B cell (primary cell): ENCODE measurements around the gene RFX4. TPM values are rescaled to one million over a fixed set of nuclear protein-coding genes. Genes with fewer than 3 reads are reported as not detected.

ENCODE experiments used
- ATAC-seq: fragments of 200-7000 bp; cut with Tn5 transposase; one replicate; pipeline ENCODE4 v1.10.0; 2021; ENCODE audit warnings: low read depth, mild to moderate bottlenecking, moderate number of reproducible peaks, moderate library complexity
- CTCF ChIA-PET: fragments of 350-600 bp; sonication (Branson Sonifier 250); formaldehyde crosslinking; loops from one replicate; lab custom pipeline; 2021; ENCODE audit warnings: antibody characterized with exemption, inconsistent platforms; lab: Charles Lee
- POLR2A ChIA-PET: fragments of 350-600 bp; sonication (Branson Sonifier 250); formaldehyde crosslinking; loops from one replicate; lab custom pipeline; 2021; ENCODE audit warnings: antibody characterized with exemption; lab: Charles Lee
- DNase-seq: peaks from one replicate; pipeline ENCODE4 v3.0.0; 2013
- H2AFZ ChIP-seq: 2 replicates; pipeline ENCODE4 v1.6.1; 2012; ENCODE audit warnings: mild to moderate bottlenecking, low read depth, low read length; ENCODE audit not compliant: insufficient read depth, poor library complexity, severe bottlenecking
- H3K27ac ChIP-seq, 2 donors: 1 replicate in 1 of 2; 2 replicates in 1 of 2; pipeline ENCODE4 v1.5.1; 2012 to 2013; ENCODE audit warnings: low read length in 2 of 2, mild to moderate bottlenecking in 2 of 2, moderate library complexity in 1 of 2
- H3K27me3 ChIP-seq, 4 experiments: fragments of 200-600 bp in 1 of 4; sonication (generic) in 1 of 4; replicated peaks in 1 of 4; 1 replicate in 2 of 4; 2 replicates in 2 of 4; pipeline versions ENCODE4 v1.6.1 to v1.7.0; 2013 to 2016; ENCODE audit warnings: low read length in 3 of 4, mild to moderate bottlenecking in 2 of 4, mixed read lengths in 1 of 4, moderate library complexity in 1 of 4; ENCODE audit not compliant: insufficient read depth in 4 of 4, control insufficient read depth in 3 of 4; ENCODE audit errors: control extremely low read depth in 1 of 4
- H3K36me3 ChIP-seq, 2 experiments: replicated peaks in 1 of 2; 1 replicate in 1 of 2; 2 replicates in 1 of 2; pipeline versions ENCODE4 v1.6.1 to v1.7.1; 2013; ENCODE audit warnings: low read length in 1 of 2; ENCODE audit not compliant: insufficient read depth in 2 of 2, control insufficient read depth in 1 of 2; ENCODE audit errors: control extremely low read depth in 1 of 2, extremely low read depth in 1 of 2
- H3K4me1 ChIP-seq, 2 donors: fragments of 200-600 bp in 1 of 2; sonication (generic) in 1 of 2; 1 replicate in 1 of 2; 2 replicates in 1 of 2; pipeline versions ENCODE4 v1.5.1 to v1.6.1; 2013 to 2017; ENCODE audit warnings: low read length in 2 of 2; ENCODE audit not compliant: control insufficient read depth in 2 of 2, insufficient read depth in 2 of 2
- H3K4me2 ChIP-seq: replicated peaks from 2 replicates; pipeline ENCODE3; 2012; ENCODE audit warnings: mild to moderate bottlenecking, low read depth, low read length; ENCODE audit not compliant: poor library complexity, severe bottlenecking
- H3K4me3 ChIP-seq, 5 experiments: fragments of 200-600 bp in 1 of 5; sonication (generic) in 1 of 5; 1 replicate in 3 of 5; 2 replicates in 2 of 5; pipeline versions ENCODE4 v1.5.1 to v1.7.0; 2011 to 2016; ENCODE audit warnings: low read length in 4 of 5, mild to moderate bottlenecking in 4 of 5, low read depth in 2 of 5, control low read depth in 1 of 5, moderate library complexity in 1 of 5; ENCODE audit not compliant: insufficient read depth in 1 of 5; ENCODE audit errors: control extremely low read depth in 1 of 5, extremely low read depth in 1 of 5
- H3K79me2 ChIP-seq: fragments of 200-600 bp; sonication (generic); one replicate; pipeline ENCODE4 v1.6.0; 2016; ENCODE audit warnings: low read length; ENCODE audit not compliant: control insufficient read depth, insufficient read depth
- H3K9ac ChIP-seq: fragments of 200-600 bp; sonication (generic); 2 replicates; pipeline ENCODE4 v1.6.1; 2017; ENCODE audit warnings: mild to moderate bottlenecking, low read length, moderate library complexity
- H3K9me3 ChIP-seq, 3 donors: one replicate each; pipeline versions ENCODE4 v1.6.1 to v1.7.1; 2013; ENCODE audit warnings: low read length in 2 of 3; ENCODE audit not compliant: control insufficient read depth in 2 of 3, insufficient read depth in 1 of 3; ENCODE audit errors: control extremely low read depth in 1 of 3
- H4K20me1 ChIP-seq: 2 replicates; pipeline ENCODE4 v1.6.0; 2012; ENCODE audit warnings: mild to moderate bottlenecking, low read length; ENCODE audit not compliant: insufficient read depth, control insufficient read depth, poor library complexity, severe bottlenecking
- H3K27ac Mint-ChIP-seq: one replicate; pipeline ENCODE4 v1.8.0; 2021; ENCODE audit warnings: mixed read lengths
- H3K27me3 Mint-ChIP-seq: one replicate; pipeline ENCODE4 v1.8.0; 2021; ENCODE audit warnings: mixed read lengths
- H3K4me1 Mint-ChIP-seq: one replicate; pipeline ENCODE4 v1.8.0; 2021; ENCODE audit warnings: mixed read lengths
- H3K4me3 Mint-ChIP-seq: one replicate; pipeline ENCODE4 v1.8.0; 2021; ENCODE audit warnings: mixed read lengths
- H3K9me3 Mint-ChIP-seq: one replicate; pipeline ENCODE4 v1.8.0; 2022; ENCODE audit warnings: mixed read lengths; ENCODE audit not compliant: insufficient read depth
- EZH2 ChIP-seq: IDR thresholded peaks from 2 replicates; pipeline ENCODE4 v1.6.1; 2012; ENCODE audit warnings: borderline replicate concordance, low read depth, mild to moderate bottlenecking, moderate library complexity, low read length; ENCODE audit not compliant: insufficient read depth, poor library complexity, severe bottlenecking
- WGBS: methylation state at CpG from one replicate; pipeline ENCODE4 v1.1.5; 2013; ENCODE audit warnings: missing lambda C conversion rate; ENCODE audit not compliant: insufficient coverage; 5-methylcytosine and 5-hydroxymethylcytosine counted together
- intact Hi-C: fragments of 100-400 bp; cut with micrococcal nuclease; formaldehyde crosslinking; loops from one replicate; pipeline ENCODE4 v1.10.0; 2022
- polyA plus RNA-seq: library from polyadenylated mRNA; depleted of rRNA; stranded (reverse); fragments of >200 nt; gene quantifications from 2 replicates; pipeline ENCODE4 v1.2.3, GENCODE V29; 2012
- total RNA-seq, 2 donors: library from RNA; stranded (reverse); fragments of 120-200 nt in 1 of 2; gene quantifications; 1 replicate in 1 of 2; 2 replicates in 1 of 2; pipeline versions ENCODE4 v1.2.3 to v1.2.4, GENCODE V29; 2013 to 2022
- TF ChIP-seq, protein P1 (sequence below): fragments of 200-600 bp; IDR thresholded peaks from one replicate; pipeline ENCODE4 v1.8.0; 2022; ENCODE audit warnings: antibody characterized with exemption, mild to moderate bottlenecking

RFX4 gene
- total and polyA plus RNA-seq, 2 donors (not counting 1 experiment from before 2014, with no cell fraction given) = not detected

DNA sequence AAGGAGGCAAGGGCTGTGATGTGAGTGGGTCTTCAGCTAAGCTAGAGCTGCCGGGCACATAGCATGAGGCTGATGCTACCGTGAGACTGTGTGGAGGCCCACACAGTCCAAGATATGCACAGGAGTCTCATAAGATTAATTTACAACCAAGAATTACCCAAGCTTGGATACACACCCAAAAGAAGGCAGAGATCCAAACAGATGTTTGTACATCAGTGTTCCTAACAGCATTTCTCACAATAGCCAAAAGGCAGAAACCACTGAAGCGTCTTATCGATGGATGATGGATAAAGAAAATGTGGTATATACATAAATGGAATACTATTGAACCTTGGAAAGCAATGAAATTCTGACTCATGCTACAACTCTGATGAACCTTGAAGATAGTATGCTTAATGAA lies 150.9 kb downstream of the RFX4 start:
- Mint-ChIP-seq H3K27me3 (peaks cover 42% of the 10 kb centered on the region), H3K4me3 (no peak overlapping the region), H3K9me3 (no peaks in the 10 kb centered on the region), H3K4me1 (no peaks in the 10 kb centered on the region), H3K27ac (no peak overlapping the region)
- Histone ChIP-seq H3K4me3 (no peak overlapping the region), H3K4me1 (no peaks in the 10 kb centered on the region), H3K27ac (no peak overlapping the region), H3K9ac (no peak overlapping the region), H4K20me1 (no peaks in the 10 kb centered on the region), H3K9me3 (peaks cover 0 to 2% (median 0%) of the 10 kb centered on the region in 3 donors), H3K4me2 (no peak overlapping the region), H3K79me2 (no peaks in the 10 kb centered on the region), H2AFZ (no peak overlapping the region), H3K36me3 (no peaks in the 10 kb centered on the region), H3K27me3 (peaks cover 0 to 18% (median 14%) of the 10 kb centered on the region in 4 experiments)
- POLR2A ChIA-PET = no interaction called here
- ATAC-seq (no peak), DNase-seq (no peak)
- TF ChIP-seq EZH2 = no peak
- TF ChIP-seq, protein P1, sequence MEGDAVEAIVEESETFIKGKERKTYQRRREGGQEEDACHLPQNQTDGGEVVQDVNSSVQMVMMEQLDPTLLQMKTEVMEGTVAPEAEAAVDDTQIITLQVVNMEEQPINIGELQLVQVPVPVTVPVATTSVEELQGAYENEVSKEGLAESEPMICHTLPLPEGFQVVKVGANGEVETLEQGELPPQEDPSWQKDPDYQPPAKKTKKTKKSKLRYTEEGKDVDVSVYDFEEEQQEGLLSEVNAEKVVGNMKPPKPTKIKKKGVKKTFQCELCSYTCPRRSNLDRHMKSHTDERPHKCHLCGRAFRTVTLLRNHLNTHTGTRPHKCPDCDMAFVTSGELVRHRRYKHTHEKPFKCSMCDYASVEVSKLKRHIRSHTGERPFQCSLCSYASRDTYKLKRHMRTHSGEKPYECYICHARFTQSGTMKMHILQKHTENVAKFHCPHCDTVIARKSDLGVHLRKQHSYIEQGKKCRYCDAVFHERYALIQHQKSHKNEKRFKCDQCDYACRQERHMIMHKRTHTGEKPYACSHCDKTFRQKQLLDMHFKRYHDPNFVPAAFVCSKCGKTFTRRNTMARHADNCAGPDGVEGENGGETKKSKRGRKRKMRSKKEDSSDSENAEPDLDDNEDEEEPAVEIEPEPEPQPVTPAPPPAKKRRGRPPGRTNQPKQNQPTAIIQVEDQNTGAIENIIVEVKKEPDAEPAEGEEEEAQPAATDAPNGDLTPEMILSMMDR = no peak
- intact Hi-C loops = no loop called here
- CTCF ChIA-PET = no interaction called here
- WGBS = 100% methylated on average over 1 of the region's 4 CpGs

DNA sequence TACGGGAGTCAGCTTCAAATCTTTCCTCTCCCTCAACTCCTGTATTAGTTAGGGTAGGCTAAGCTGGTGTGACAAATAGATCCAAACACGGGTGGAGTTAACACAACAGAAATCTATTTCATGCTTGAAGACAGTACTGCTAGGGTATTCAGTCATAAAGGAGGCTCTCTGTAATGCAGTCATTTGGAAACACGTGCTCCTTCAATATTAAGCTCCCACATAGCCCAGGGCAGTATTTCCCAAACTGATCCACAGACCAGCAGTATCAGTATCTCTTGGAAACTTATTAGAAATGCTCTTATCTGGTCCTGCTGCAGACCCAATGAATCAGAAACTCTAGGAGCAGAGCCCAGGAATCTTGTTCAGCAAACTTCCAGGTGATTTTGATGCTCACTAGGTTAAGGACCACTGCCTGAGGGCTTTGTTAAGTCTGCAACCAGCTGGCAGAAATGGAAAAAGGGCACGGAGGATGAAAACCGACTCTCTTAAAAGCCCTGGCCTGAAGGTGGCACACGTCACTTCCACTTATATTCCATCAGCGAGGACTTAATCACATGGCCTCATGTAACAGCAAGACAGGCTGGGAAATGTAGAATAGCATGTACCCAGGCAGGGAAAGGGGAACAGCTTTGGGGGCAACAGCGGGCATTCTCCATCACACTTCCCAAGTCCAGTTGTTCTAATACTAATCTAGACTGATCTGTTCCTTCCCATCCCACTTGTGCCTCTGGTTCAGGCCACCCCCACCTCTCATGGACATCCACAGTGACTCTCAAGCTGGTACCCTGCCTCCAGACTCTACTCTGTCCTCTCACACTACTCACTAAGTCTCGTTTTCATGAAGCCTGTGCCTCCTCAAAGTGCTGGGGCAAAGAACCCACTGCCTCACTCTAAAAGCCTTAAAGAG lies 153.5 kb downstream of the RFX4 start:
- intact Hi-C loops = loop anchor here (1.0 kb wide), 1 partner anchor 105 kb away; no protein-coding TSS in a partner anchor
- Histone ChIP-seq H3K36me3 (no peaks in the 10 kb centered on the region), H3K9ac (no peak overlapping the region), H3K27ac (no peak overlapping the region), H2AFZ (no peak overlapping the region), H3K4me1 (no peaks in the 10 kb centered on the region), H3K27me3 (peaks cover 0 to 20% (median 19%) of the 10 kb centered on the region in 4 experiments), H4K20me1 (no peaks in the 10 kb centered on the region), H3K4me2 (no peak overlapping the region), H3K9me3 (no peaks in the 10 kb centered on the region), H3K4me3 (no peak overlapping the region), H3K79me2 (no peaks in the 10 kb centered on the region)
- peak; percentile 29 for DNase-seq
- ChIA-PET CTCF (interaction anchor here (0.6 to 2.7 kb wide), 3 partner anchors 104 to 351 kb away, joined by 3 to 15 read pairs (median 4); no protein-coding TSS in a partner anchor), POLR2A (interaction anchor here (0.6 kb wide), 2 partner anchors 12 to 1554 kb away, joined by 3 read pairs; no protein-coding TSS in a partner anchor)
- Mint-ChIP-seq H3K4me1 (no peaks in the 10 kb centered on the region), H3K27ac (no peak overlapping the region), H3K4me3 (no peak overlapping the region), H3K27me3 (peaks cover 39% of the 10 kb centered on the region), H3K9me3 (no peaks in the 10 kb centered on the region)
- TF ChIP-seq EZH2 = no peak
- TF ChIP-seq, protein P1 = no peak
- WGBS = 72% methylated on average over 5 of the region's 9 CpGs
- no peak for ATAC-seq
